ENCODE results near the gene MYO16. TPM values are rescaled to one million over a fixed set of nuclear protein-coding genes. Genes with fewer than 3 reads are reported as not detected.

The MYO16 gene
- total and polyA plus RNA-seq, 7 donors: 0.01 to 0.46 (median 0.30) TPM

GRCh38 chr13:109121826-109122225, 492.4 kb downstream of the MYO16 start:
- DNase-seq (no peak), ATAC-seq (no peak)
- 78 to 88% (median 81%) methylated on average over 5 of the region's 5 CpGs for WGBS, 3 donors
- H3K4me3 ChIP-seq: no peak overlapping the region
- no peaks in the 10 kb centered on the region for H3K9me3 ChIP-seq
- no peak for TF ChIP-seq CTCF (IDR thresholded peaks at IDR 0.05)
- intact Hi-C loops (cut with DNase I): no loop called here
- H3K27ac ChIP-seq: no peak overlapping the region
- no peaks in the 10 kb centered on the region for H3K36me3 ChIP-seq (ENCODE audit: insufficient read depth in 1 of 2, low read depth in 1 of 2)
- H3K27me3 ChIP-seq (ENCODE audit: insufficient read depth in 3 of 3, low read length in 2 of 3): no peaks in the 10 kb centered on the region
- H3K4me1 ChIP-seq: no peaks in the 10 kb centered on the region

DNA sequence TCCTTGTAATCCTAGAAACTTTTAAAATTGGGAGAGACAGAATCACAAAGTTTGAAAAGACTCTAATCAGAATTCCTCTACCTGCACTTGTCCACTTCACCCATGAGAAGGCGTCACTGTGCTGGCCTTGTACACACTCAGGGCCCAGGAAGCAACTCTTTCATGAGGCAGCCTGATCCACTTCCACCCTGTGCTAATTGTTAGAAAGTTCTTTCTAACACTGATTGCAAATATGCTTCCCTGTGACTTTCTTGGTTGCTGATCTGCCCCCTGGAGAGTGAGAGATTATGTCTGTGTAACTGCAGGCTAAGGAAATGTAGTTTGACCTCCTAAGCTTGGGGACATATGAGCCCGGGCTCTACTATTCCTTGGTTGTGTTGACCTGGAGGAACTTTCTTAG, 494.6 kb downstream of the MYO16 start:
- Histone ChIP-seq H3K36me3 (ENCODE audit: insufficient read depth in 1 of 2, low read depth in 1 of 2) (no peaks in the 10 kb centered on the region), H3K9me3 (no peaks in the 10 kb centered on the region), H3K27ac (no peak overlapping the region), H3K4me3 (no peak overlapping the region), H3K4me1 (no peaks in the 10 kb centered on the region), H3K27me3 (ENCODE audit: insufficient read depth in 3 of 3, low read length in 2 of 3) (no peaks in the 10 kb centered on the region)
- no peak for TF ChIP-seq CTCF (IDR thresholded peaks at IDR 0.05)
- DNase-seq (no peak), ATAC-seq (no peak)
- intact Hi-C loops (cut with DNase I): no loop called here
- 72 to 76% (median 74%) methylated on average over 2 of the region's 2 CpGs for whole genome bisulfite sequencing, 3 donors

DNA sequence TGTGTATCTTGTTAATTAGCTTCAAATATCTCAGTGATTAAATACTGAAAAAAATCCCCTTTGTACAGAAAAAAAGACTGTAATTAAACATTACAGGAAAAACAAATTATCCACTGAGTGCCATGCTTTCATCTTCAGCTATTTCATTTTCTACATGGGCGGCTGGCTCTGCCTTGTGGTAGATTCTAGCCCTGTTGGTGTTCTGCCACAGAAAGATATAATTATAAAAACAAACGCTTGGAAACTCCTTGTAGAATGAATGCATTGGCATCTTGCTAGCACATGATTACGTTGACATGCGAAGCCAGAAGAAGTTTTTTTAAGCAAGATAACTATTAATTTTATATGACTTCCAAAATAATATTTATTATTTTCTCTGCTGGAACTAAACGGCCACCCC, 496.8 kb downstream of the MYO16 start:
- 82 to 84% (median 84%) methylated on average over 5 of the region's 5 CpGs for WGBS, 3 donors
- no peak for TF ChIP-seq CTCF (IDR thresholded peaks at IDR 0.05)
- H3K36me3 ChIP-seq (ENCODE audit: insufficient read depth in 1 of 2, low read depth in 1 of 2): no peaks in the 10 kb centered on the region
- no peaks in the 10 kb centered on the region for H3K4me1 ChIP-seq
- H3K27ac ChIP-seq: no peak overlapping the region
- ATAC-seq: no peak
- no peaks in the 10 kb centered on the region for H3K9me3 ChIP-seq
- H3K4me3 ChIP-seq: no peak overlapping the region
- DNase-seq: no peak
- H3K27me3 ChIP-seq (ENCODE audit: insufficient read depth in 3 of 3, low read length in 2 of 3): no peaks in the 10 kb centered on the region
- intact Hi-C loops (cut with DNase I): no loop called here

- TF ChIP-seq CTCF (IDR thresholded peaks at IDR 0.05): no peak
- no peaks in the 10 kb centered on the region for H3K27me3 ChIP-seq (ENCODE audit: insufficient read depth in 3 of 3, low read length in 2 of 3)
- no peaks in the 10 kb centered on the region for H3K9me3 ChIP-seq
- intact Hi-C loops (cut with DNase I): no loop called here
- H3K4me1 ChIP-seq: no peaks in the 10 kb centered on the region
- 88 to 92% (median 89%) methylated on average over 34 of the region's 34 CpGs for WGBS, 3 donors
- no peak for ATAC-seq
- H3K4me3 ChIP-seq: no peak overlapping the region
- no peaks in the 10 kb centered on the region for H3K36me3 ChIP-seq (ENCODE audit: insufficient read depth in 1 of 2, low read depth in 1 of 2)
- no peak for DNase-seq
- H3K27ac ChIP-seq: no peak overlapping the region
Measured at GRCh38 chr13:109126891-109127641, 497.7 kb downstream of the MYO16 start.

DNA sequence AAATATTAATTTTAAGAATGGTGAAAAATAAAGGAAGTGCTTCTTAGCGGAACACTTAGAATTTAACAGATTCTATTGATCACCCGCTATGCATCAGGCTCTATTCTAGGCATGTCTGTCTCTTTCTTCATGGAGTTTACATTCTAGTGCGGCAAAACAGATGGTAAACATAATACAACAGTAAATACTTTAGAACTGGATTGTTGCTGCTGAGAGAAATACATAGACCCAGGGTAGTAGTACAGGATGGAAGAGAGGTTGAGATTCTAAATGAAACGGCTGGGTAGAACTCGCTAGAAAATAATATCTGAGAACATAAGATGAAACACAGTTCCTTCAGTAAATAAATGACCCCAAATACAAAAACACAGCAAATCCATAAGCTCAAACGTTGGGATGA, 498.7 kb downstream of the MYO16 start:
- DNase-seq: no peak
- intact Hi-C loops (cut with DNase I): no loop called here
- WGBS, 3 donors: 79 to 90% (median 90%) methylated on average over 6 of the region's 6 CpGs

More for the DNA sequence above, 498.7 kb downstream of the MYO16 start:
- Histone ChIP-seq H3K9me3 (no peaks in the 10 kb centered on the region), H3K36me3 (ENCODE audit: insufficient read depth in 1 of 2, low read depth in 1 of 2) (no peaks in the 10 kb centered on the region), H3K27ac (no peak overlapping the region), H3K4me3 (no peak overlapping the region), H3K4me1 (no peaks in the 10 kb centered on the region), H3K27me3 (ENCODE audit: insufficient read depth in 3 of 3, low read length in 2 of 3) (no peaks in the 10 kb centered on the region)
- no peak for ATAC-seq
- no peak for TF ChIP-seq CTCF (IDR thresholded peaks at IDR 0.05)

Data from psoas muscle (tissue), 8 donors.